NT2/D1 (cell line): ENCODE data around the gene RANGAP1.

ENCODE experiments used
- SUZ12 ChIP-seq: IDR thresholded peaks from 2 replicates; pipeline ENCODE4 v1.6.1; 2011; ENCODE audit not compliant: insufficient read length, insufficient read depth; ENCODE audit errors: extremely low read depth
- YY1 ChIP-seq: IDR thresholded peaks from 2 replicates; pipeline ENCODE4 v1.6.1; 2011; ENCODE audit not compliant: insufficient read length, insufficient read depth

GRCh38 chr22:41300661-41301060, 14.7 kb upstream of the RANGAP1 start:
- TF ChIP-seq SUZ12 (no peak), YY1 (no peak)
